Muscle of back (tissue), 11 donors: Measurements from ENCODE around the gene GNAQ. TPM values are rescaled to one million over a fixed set of nuclear protein-coding genes. Genes with fewer than 3 reads are reported as not detected.

Experiments
- DNase-seq, 3 donors: peaks; one replicate each; pipeline versions ENCODE4 v3.0.0 to v3.0.0-alpha.2; 2013
- polyA plus RNA-seq, 10 donors: library from polyadenylated mRNA; unstranded; fragments of 120-200 nt; gene quantifications; one replicate each; pipeline ENCODE4 v1.2.1, GENCODE V29; 2013; ENCODE audit not compliant: insufficient read length in 10 of 10

Gene GNAQ
- polyA plus RNA-seq, 10 donors: 24.6 to 35.5 (median 30.5) TPM

DNA sequence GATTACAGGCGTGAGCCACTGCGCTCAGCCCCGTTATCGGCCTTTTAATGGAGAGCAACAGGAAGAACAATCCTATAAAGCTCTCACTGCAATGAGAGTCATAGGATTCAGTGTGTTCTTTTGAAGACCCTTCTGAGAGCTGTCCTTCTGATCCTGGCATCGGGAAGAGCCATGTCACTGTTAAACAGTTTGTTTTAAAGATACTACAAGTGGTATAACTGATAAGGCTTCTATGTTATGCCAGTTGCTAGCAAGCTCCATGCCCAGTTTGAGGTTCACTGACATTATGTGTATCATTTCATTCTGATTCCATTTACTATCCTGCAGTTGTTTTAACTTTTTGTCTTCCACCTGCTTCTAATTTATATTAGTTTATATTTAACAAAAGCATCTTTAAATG lies 55.8 kb downstream of the GNAQ start:
- DNase-seq: no peak

DNA sequence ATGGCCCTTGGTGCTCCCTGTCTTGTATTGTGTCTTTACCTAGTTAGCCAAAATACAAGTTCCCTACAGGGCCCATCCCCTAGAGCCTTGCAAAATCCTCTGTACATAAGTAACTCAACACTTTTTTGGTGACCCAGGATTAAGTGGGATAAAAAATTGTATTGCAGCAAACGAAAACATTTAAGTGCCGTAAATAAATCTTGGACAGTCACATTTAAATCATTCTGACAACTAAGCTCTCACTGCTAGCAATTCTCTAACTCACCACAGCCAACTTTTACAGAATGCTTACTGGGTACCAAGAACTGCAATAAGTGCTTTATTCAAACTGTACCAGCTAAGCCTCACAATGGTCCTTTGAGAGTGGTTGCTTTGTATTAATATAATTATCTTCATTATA lies 56.6 kb downstream of the GNAQ start:
- DNase-seq: no peak

DNA sequence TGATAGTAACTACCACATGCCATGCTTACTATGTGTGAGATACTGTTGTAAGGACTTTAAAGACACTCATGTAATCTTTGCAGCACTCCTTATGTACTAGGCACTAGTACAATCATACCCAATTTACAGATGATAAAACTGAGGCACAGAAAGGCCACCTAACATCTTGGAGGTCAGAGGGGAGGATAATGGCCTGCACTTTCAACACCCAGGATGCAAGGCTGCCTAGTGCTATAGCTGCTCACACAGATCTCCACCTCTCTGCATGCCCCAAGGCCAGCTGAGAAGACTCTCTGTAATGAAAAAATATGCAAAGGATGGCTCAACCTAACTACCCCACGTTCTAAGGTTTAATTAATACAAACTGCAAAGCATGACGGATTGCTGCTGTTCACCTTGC lies 57.2 kb downstream of the GNAQ start:
- DNase-seq: no peak

DNA sequence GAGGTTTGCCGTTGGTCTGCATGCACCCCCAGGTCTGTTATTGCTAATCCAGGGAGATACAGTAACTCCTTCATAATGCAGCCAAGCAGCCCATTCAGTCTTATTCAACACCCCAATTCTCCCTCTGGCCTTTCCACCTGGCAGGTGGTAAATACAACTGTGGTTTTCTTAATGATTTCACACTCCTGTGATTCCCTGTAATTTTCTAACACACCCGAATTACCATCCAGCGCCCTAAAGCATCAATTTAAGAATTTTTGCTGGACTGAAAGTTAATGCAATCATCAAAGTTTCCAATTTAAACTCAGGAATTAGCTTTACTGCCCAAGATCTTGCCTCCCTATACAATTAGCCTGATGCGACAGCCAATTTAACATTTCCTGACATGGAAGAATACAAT lies 62.5 kb downstream of the GNAQ start:
- no peak for DNase-seq

DNA sequence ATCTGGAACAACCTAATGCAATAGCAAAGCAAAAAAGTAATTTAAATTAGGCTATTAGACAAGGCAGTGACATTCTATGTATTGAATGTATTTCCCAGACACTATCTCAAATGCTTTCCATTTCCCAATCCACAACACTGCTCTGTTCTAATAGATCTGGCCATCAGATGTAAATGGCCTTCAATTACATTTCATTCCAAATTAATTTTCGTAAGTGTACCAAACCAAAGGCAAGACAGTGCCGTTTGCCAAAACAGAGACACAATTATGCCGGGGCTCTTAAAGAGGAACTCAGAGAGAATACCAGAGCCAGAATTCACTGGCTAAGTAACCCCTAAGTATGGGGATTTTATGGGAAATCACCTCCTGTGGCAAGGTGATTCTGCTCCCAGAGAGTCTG lies 63.1 kb downstream of the GNAQ start:
- DNase-seq: no peak

DNA sequence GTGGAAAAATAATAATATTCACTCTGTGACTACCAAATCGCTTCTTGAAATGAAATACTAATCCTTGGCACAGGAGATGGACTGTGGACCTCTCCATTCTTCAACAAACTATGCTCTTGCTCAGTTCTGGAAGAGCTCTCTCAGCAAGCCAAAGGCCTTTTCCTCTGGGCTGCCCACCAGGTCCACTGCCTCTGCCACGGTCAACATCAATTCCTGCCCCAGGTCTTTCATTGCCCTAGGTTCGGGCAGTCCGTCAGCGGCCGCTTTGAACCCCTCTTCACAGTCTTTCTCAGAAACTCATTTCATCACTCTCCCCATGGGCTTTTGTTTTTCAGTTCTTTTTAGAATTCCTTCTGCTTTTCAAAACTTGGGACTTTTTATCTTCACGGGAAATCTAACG lies 64.9 kb downstream of the GNAQ start:
- DNase-seq: no peak

DNA sequence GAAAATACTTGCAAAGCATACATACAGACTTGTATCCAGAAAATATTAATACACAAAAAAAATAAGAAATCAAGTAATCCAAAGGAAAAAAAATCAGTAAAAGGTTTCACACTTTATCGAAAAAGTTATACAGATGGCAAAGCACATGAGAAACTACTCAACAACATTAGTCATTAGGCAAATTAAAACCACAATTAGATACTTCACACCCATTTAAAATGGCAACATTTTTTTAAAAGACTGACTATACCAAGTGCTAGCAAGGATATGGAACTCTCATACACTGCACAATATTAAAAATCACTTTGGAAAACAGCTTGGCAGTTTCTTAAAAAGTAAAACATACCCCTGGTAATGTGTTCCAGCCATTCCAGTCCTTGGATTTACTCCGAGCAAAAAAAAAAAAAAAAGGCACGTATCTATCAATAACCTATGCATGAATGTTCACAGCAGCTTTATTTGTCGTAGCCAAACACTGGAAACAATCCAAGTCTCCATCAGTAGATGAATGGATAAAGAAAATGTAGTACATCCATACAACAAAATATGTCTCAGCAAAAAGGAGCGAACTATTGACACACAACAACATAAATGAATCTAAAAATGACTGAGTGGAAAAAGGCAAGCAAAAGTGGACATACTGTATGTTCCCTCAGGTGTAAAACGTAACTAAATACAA lies 66.0 kb downstream of the GNAQ start:
- peak in 2 of 3 donors; percentile 35 to 55 for DNase-seq

DNA sequence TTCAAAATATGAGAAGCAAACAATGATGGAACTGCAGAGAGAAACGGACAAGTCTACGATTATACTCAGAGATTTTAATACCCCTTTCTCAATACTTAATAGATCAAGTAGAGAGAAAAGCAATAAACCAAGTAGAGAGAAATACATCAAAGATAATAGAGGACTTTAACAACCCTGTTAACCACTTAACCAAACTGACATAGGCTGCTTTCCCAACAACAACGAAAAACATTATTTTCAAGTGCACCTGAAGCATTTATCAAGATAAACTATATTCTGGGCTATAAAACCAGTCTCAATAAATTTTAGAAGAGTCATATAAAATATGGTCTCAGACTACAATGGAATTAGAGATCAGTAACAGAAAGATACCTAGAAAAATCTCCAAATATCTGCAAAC lies 67.4 kb downstream of the GNAQ start:
- DNase-seq: no peak

DNA sequence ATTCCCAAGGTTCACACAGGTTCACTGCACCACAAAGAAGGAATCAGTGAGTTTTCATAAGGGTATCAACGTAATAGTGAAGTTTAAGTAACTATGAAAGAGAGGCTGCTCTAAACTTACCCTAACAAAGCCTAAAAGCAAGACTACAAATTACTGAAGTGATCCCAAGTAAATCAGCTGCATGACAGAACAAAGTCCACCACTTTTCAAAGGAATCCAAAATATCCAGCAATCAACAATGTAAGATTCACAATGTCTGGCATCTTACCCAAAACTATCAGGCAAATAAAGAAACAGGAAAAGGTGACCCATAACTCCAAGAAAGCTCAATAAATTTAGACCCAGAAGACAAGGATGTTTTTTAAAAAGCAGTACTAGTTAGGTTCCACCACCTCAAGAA lies 70.1 kb downstream of the GNAQ start:
- no peak for DNase-seq

DNA sequence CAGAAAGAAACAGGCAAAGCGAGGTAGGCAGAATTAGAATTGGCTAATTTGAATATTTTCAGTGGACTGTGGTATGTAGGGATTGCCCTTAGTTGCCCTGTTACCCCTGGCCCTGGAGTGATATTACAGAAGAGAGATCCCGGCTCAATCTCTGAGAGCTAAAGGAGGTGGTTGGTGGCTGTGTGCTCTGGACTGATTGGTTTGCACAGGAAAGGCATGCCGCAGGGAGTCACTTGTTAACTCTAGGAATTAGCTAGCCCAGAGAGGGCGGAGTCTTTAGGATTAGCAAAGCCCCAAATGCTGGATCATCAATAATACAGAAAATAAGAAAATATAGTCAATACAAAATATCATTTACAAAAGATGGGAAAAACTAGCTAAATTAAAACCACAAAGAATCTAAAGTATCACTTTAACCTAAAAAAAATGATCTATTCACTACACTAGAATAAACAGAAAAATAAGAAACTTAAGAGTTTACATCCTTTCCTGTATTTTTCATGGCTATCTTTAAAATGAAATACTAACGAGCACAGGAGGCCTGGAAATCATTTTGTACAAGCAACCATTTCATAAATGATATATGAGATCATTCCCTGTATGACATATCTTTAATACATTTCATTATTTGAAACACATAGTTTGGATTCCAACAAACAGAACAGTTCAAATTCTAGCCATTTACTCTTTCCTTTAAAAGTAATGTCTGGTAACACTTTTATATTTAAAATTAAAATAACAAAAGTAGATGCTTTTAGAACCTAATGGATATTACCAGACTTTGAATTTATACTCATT lies 71.1 kb downstream of the GNAQ start:
- DNase-seq: no peak

DNA sequence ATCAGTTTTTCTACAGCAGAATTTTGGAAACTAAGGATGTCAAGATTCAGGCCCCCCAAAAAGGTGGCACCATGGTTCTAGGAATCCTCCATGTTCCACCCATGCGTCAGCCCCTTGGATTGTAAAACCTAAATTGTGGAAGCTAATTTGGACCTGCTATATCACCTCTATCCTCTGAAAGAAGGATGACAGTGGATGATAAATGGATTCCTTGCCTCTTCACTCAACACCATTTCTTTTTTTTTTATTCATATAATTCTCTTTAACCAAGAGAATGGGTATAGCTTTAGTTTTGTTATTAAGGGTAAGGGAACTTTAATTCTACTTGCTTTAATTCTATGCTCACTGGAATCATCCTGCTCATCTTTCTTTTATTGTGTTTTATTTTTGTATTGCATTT lies 71.8 kb downstream of the GNAQ start:
- no peak for DNase-seq

DNA sequence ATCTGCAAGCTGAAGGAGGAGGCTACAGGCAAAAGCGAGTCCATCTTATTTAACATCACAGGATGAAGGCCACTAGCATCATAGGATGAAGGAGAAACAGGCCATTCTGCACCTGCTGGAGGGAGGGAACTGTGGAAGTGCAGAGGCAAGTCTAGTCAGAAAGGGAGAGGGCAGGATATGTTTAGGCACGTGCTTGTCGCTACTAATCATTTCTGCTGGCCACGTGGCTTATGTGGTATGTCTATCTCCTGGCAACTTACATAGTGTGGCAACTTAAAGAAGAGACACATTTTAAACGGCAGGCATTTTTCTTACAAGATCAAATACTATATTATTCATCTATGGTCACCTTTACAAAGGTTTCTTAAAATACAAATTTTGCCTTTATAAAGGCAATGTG lies 74.0 kb downstream of the GNAQ start:
- no peak for DNase-seq

DNA sequence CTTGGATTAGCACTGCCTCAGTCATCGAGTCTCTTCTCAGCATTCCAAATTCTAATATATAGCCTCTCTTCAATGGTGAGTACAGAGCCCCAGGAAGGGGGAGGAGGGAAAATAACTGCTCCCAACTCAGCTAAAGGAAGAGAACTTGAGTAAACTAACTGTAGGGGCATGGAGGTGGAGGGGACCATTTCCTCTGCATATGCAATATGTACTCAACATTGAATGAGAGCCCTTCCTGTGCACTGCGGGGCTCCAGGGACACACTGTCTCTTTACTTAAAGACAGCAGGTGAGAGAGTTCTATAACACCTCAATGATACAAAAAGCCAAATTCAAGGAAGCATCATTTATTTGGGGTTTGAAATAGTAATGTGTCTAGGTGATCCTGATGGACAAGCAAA lies 75.1 kb downstream of the GNAQ start:
- no peak for DNase-seq

DNA sequence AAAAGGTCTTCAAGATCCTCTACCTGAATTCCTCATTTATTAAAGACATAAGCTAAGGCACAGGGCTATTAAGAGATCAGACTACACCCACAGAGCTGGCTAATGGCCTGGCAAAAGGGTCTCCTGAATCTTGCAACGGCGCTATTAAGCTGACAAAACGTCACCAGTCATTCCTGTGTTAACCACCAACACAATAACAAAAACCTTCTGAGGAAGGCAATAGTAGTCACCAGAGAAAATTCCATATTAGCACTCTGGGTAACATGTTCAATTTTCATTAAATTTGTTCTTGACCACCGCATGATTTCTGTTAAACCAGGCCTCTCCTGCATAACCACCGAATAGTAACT lies 77.0 kb downstream of the GNAQ start:
- no peak for DNase-seq

DNA sequence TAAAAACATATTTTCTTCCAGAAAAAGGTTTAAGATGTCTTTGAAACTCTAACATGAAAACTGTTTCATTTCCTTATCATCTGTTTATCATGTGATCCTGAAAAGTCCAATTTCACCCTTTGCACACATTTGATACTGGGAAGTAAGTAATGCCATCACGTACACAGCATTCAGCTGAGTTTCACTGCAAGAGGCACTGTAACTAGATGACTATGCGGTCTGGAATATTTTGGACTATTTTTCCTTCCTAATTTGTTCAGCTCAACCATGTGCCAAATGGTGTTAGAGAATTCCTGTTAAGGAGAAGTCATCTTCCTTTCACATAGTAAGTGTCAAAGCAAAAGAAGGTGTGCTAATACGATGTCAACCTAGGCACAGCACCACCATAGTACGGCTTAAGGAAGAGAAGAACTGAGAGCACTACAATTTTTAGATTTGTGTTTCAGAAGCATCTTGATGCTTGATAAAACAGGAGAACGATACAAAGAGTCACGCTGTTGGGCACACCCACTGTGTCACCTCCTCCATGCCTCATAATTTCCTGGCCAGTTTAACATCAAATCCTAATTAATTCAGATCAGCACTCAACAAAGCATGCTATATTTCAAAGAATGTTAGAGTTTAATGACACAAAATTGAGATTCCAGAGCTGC lies 77.5 kb downstream of the GNAQ start:
- DNase-seq: no peak

DNA sequence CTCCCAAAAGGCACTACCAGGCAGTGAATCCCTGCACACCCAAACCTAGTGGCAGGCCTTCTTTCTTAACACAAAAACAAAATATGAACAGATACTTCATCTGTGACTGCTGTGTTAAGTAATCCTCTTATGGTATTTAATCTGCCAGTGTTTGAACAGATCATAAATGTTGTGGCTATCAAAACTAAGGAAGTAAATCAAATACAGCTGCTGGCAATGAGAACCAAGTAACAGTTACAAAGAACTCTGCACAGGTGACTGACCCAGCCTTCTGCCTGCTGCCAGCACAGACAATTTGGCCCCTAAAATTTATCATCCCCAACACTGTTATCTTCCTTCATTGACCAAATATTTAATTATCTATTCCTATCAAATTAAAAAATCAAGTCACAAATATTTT lies 78.0 kb downstream of the GNAQ start:
- DNase-seq: no peak

DNA sequence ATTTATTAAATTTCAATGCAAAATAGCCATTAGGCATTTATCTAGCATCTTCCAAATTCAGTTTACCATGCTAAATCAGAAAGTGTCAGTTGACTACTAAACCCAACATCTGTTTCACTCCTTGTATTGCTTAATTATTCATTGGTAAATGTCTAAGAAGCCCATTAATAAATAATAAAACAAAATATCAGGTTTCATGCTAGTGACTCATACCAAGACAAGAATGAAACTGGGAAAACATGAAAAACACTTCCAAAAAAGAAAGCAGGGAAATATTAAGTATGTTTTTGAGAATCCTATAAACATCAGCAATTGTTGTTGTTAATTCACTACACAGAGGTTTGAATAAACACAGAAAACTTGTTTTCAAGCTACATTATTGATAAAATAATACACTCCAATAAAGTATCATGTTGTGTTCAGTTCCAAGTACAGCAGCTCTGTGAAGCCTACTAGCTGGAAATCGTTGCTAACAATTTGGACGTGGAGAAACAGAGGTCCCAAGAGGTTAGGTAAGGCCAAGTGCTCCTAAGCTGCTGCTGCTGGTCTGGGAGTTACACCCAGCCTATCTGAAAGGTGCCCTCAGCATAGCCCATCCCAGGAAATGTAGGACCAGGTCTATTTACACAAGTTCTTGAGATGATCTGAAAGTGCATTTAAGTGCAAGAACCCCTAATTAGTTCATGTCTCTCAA lies 78.8 kb downstream of the GNAQ start:
- peak in 1 of 3 donors; percentile 46 for DNase-seq

DNA sequence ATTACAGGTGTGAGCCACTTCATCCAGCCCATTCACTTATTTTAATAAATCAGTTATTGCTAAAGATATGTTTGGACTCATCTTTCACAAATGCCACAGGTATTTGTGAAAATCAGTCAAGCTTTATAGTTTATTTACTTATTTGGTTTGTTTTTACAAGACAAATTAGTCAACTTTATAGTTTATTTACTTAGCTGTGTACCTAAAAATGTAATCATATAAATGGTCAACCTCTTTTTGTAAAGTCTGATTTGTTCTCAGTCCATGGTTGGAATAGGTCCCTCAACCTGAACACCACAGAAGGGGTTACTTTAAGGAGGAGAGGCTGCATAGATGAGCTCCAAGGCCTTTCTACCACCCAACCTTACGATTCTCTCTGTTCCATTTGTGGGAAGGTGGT lies 80.2 kb downstream of the GNAQ start:
- DNase-seq: no peak

DNA sequence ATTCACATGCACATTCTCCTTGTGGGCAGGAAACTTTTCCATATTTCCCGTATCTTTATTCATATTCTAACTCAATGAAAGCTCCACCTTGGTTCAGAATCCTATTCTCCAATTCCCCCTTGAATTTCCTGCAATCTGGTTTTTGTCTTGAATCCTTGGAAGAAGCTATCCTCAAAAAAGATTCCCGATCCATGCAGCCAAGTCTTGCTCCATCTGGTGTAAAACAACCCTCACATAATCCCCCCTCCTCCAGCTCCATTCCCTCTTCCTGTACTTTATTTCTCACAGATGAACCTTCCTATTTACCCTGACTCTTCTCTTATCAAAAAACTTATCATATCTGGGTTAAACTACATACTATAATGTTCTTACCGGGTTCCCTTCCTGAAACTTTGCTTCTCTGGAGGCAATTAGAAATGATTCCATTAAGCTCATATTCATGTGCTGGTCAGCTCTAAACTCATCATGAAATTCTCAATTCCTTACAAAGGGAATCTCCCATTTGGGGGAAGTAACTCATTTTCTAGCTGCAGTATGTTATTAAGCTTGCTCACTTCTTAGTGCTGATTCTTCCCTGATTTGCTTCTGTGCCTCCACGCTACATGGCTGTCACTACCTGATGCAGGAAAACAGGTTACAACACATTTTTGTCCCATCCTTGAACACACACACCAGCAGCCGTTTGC lies 81.7 kb downstream of the GNAQ start:
- DNase-seq: peak in 1 of 3 donors; percentile 35

DNA sequence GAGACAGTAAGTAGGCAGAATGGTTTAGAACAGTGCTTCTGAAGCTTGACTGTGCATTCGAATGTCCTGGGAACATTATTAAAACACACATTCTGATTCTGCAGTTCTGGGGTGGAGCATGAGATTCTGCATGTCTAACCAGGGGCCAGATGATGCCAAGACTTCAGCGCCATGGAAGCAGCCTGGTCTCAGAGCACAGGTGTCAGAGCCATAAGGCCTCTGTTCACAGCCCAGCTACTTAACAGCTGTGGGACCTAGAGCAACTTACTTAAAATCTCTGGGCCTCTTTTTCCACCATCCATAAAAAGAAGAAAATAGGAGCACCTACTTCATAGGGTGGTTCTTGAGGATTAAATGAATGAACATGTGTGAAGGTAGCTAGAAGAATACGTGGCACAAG lies 84.0 kb downstream of the GNAQ start:
- DNase-seq: no peak

DNA sequence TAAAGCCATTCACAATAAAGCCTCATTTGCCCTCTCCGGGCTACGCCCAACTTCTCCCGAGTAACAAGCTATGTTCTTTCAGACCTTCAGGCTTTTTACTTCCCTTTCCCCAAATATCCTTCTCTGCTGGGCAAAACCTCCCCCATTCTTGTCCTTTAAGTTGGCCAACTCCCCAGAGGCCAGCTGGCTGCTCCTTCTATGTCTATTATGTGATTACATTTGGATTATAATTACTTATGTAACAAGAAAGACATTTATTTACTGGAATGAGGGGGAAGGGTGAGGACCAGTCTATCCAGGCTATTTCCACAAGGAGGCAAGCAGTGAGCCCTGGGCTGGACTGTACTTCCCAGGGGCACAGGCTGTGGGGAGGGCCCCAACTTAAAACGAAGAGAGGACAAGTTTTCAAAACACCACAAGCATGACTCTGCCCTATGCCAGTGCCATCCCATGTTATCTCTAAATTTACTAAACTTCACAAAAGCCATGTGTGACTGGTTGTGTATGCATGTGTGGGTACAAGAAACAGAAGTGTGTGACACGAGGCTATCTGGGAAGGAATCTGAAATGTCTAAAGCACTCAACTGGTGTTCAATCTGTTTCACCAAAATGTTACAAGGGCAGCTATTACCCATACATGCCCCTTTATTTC lies 84.5 kb downstream of the GNAQ start:
- DNase-seq: no peak

DNA sequence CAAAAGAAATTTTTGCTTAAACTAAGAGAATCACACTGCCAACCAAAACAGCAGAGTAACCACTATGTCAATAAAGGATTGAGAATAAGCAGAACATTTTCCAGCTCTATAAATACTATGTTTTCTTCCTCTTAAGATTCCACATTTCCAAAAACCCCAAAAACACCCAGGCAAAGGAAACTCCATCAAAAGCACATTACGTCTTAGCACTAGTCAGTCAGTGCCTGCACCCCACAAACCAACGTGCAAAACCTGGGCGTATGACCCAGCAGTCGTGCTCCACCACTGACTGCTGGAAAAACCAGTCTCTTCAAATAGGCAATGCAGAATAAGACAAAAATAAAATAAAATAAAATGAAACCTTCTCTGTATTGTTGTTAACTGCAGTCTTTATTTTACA lies 85.3 kb downstream of the GNAQ start:
- no peak for DNase-seq
